ENCODE results near the gene GLCCI1. TPM values are rescaled to one million over a fixed set of nuclear protein-coding genes. Genes with fewer than 3 reads are reported as not detected.

GLCCI1 gene
- total and polyA plus RNA-seq, 10 of the 15 experiments (the other 5 are each of a cell fraction or from before 2014, with no cell fraction given) = 12.6 to 92.0 (median 27.6) TPM

DNA sequence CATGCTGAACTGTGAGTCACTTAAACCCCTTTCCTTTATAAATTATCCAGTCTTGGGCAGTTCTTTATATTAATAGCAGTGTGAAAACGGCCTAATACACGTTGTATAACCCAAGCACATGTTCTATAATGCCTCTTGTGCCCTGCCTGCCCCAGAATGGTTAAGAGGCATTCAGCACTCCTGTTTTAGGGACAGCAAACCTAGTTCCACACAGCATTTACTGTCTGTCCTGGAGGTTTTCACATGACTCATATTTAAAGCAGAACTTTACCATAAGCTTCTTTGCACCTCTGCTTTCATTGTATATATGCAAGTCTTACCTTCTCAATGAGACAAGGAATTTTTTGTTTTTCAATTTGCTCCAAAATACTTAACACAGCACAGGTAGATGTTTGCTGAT is 148.6 kb downstream of the GLCCI1 start (continued):
- TF ChIP-seq EGR1 (IDR thresholded peaks at IDR 0.05; ENCODE audit: borderline replicate concordance in 1 of 2, low read depth in 2 of 2, low read length in 2 of 2) (no peak), EED (IDR thresholded peaks at IDR 0.05; ENCODE audit: low read depth) (no peak), RELB (IDR thresholded peaks at IDR 0.05; ENCODE audit: low read depth) (0 out of 2 replicates have a peak, but pooled peaks have one; percentile 36), FOS (IDR thresholded peaks at IDR 0.05; ENCODE audit: borderline replicate concordance, extremely low read depth, insufficient read length) (no peak), NFIC (IDR thresholded peaks at IDR 0.05; ENCODE audit: low read depth, low read length) (peak; percentile 25; the same call in 1 of the 2 replicates), HDAC2 (IDR thresholded peaks at IDR 0.05) (no peak), MLLT1 (IDR thresholded peaks at IDR 0.05) (0 out of 2 replicates have a peak, but pooled peaks have one; percentile 13), YBX1 (IDR thresholded peaks at IDR 0.05) (no peak), RUNX3 (IDR thresholded peaks at IDR 0.05; ENCODE audit: low read length) (peak; percentile 46; the same call in 1 of the 2 replicates), MTA3 (IDR thresholded peaks at IDR 0.05; ENCODE audit: borderline replicate concordance, low read length) (no peak), SMAD1 (IDR thresholded peaks at IDR 0.05; ENCODE audit: low read depth, partially characterized antibody) (no peak), PAX5 (IDR thresholded peaks at IDR 0.05; ENCODE audit: borderline replicate concordance, low read depth, low read length) (no peak), MEF2B (IDR thresholded peaks at IDR 0.05; ENCODE audit: partially characterized antibody, poor library complexity, severe bottlenecking) (no peak), IKZF1 (conservative IDR thresholded peaks at IDR 0.05) (no peak)
- TF ChIP-seq, protein P1, sequence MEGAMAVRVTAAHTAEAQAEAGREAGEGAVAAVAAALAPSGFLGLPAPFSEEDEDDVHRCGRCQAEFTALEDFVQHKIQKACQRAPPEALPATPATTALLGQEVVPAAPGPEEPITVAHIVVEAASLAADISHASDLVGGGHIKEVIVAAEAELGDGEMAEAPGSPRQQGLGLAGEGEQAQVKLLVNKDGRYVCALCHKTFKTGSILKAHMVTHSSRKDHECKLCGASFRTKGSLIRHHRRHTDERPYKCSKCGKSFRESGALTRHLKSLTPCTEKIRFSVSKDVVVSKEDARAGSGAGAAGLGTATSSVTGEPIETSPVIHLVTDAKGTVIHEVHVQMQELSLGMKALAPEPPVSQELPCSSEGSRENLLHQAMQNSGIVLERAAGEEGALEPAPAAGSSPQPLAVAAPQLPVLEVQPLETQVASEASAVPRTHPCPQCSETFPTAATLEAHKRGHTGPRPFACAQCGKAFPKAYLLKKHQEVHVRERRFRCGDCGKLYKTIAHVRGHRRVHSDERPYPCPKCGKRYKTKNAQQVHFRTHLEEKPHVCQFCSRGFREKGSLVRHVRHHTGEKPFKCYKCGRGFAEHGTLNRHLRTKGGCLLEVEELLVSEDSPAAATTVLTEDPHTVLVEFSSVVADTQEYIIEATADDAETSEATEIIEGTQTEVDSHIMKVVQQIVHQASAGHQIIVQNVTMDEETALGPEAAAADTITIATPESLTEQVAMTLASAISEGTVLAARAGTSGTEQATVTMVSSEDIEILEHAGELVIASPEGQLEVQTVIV (IDR thresholded peaks at IDR 0.05; ENCODE audit: borderline replicate concordance, partially characterized antibody) = no peak
- TF ChIP-seq, protein P2, sequence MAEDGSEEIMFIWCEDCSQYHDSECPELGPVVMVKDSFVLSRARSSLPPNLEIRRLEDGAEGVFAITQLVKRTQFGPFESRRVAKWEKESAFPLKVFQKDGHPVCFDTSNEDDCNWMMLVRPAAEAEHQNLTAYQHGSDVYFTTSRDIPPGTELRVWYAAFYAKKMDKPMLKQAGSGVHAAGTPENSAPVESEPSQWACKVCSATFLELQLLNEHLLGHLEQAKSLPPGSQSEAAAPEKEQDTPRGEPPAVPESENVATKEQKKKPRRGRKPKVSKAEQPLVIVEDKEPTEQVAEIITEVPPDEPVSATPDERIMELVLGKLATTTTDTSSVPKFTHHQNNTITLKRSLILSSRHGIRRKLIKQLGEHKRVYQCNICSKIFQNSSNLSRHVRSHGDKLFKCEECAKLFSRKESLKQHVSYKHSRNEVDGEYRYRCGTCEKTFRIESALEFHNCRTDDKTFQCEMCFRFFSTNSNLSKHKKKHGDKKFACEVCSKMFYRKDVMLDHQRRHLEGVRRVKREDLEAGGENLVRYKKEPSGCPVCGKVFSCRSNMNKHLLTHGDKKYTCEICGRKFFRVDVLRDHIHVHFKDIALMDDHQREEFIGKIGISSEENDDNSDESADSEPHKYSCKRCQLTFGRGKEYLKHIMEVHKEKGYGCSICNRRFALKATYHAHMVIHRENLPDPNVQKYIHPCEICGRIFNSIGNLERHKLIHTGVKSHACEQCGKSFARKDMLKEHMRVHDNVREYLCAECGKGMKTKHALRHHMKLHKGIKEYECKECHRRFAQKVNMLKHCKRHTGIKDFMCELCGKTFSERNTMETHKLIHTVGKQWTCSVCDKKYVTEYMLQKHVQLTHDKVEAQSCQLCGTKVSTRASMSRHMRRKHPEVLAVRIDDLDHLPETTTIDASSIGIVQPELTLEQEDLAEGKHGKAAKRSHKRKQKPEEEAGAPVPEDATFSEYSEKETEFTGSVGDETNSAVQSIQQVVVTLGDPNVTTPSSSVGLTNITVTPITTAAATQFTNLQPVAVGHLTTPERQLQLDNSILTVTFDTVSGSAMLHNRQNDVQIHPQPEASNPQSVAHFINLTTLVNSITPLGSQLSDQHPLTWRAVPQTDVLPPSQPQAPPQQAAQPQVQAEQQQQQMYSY (CRISPR knock-in tag; IDR thresholded peaks at IDR 0.05) = no peak
- TF ChIP-seq, protein P3, sequence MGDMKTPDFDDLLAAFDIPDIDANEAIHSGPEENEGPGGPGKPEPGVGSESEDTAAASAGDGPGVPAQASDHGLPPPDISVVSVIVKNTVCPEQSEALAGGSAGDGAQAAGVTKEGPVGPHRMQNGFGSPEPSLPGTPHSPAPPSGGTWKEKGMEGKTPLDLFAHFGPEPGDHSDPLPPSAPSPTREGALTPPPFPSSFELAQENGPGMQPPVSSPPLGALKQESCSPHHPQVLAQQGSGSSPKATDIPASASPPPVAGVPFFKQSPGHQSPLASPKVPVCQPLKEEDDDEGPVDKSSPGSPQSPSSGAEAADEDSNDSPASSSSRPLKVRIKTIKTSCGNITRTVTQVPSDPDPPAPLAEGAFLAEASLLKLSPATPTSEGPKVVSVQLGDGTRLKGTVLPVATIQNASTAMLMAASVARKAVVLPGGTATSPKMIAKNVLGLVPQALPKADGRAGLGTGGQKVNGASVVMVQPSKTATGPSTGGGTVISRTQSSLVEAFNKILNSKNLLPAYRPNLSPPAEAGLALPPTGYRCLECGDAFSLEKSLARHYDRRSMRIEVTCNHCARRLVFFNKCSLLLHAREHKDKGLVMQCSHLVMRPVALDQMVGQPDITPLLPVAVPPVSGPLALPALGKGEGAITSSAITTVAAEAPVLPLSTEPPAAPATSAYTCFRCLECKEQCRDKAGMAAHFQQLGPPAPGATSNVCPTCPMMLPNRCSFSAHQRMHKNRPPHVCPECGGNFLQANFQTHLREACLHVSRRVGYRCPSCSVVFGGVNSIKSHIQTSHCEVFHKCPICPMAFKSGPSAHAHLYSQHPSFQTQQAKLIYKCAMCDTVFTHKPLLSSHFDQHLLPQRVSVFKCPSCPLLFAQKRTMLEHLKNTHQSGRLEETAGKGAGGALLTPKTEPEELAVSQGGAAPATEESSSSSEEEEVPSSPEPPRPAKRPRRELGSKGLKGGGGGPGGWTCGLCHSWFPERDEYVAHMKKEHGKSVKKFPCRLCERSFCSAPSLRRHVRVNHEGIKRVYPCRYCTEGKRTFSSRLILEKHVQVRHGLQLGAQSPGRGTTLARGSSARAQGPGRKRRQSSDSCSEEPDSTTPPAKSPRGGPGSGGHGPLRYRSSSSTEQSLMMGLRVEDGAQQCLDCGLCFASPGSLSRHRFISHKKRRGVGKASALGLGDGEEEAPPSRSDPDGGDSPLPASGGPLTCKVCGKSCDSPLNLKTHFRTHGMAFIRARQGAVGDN (IDR thresholded peaks at IDR 0.05) = no peak
